Measurements from ENCODE around the gene MSI2.

The MSI2 gene

DNA sequence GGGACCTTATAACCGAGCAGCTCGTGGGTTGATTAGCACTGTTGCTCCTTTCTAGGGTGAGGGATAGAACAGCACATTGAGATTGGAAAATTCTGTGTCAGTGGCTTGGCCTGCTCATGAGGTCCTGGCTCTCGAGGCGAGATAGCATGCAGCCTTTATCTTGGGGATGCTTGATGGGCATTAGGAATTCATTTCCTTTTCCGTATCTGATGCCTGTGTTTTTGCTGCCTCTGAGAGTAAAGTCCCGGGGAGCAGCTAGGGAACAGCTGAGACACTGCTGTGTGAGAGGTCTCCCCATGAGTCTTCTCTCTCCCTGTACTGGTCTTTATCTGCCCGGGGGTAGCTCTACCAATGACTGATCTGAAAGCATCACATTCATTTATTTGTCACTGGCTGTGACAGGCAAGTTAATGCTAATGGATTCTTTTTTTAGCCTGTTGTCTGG, 14.5 kb downstream of the MSI2 start:
- DNase-seq (ENCODE audit: low read depth), result no peak

- DNase-seq (ENCODE audit: low read depth), result no peak
Observed at GRCh38 chr17:57271821-57272220, 15.5 kb downstream of the MSI2 start.

- DNase-seq (ENCODE audit: low read depth), result no peak
Observed at GRCh38 chr17:57273490-57273889, 17.2 kb downstream of the MSI2 start.

- no peak for DNase-seq (ENCODE audit: low read depth)
Observed at GRCh38 chr17:57274162-57274561, 17.8 kb downstream of the MSI2 start.

DNA sequence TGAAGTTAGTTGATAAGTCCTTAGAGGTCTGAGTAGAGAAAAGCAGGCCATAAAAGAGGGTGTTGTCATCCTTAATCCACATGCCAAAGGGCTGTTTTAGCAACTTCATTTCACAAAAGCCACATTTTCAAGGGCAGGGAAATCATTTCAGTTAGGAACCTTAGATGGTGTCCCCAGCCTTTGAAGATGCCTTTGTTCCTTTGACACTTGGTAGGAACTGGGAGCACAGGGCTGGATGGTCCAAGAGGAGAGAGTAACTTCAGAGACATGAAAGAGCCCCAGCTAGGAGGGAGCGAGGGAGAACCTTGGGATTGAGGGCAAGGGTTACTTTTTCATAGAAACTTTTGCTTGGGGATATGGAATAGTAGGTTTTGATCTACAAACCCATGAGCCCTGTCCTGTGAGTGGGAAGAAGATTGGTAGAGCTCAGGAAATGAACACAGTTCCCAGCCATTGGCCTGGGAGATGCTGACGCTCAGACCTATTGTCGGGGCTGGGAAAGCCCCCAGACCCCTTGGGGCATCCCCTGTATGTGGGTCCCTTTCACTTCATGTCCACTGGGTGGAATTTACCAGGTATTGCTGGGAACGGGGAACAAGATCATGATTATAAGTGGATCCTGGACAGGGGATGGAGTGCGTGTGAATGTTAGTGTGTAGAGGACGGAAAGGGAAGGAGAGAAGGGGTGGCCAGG, 18.9 kb downstream of the MSI2 start:
- no peak for DNase-seq (ENCODE audit: low read depth)

DNA sequence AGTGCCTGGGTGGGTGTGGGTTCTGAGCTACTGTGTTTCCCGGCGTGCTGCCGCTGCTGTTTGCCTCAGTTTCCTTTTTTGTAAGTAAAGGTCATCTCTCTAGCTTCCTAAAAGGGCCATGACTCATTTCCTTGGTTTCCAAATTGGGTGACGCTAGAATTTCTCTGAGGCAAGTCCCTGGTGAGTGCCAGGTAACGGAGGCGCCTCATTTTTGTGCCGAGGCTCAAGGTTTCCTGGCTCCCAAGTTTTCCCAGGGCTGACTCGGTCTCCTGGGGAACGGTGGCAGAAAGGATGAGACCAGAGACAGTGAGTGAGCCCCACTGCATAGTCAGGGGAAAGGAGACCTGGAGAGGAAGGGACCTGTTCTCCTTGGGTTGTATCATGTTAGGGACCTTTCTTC, 20.3 kb downstream of the MSI2 start:
- DNase-seq (ENCODE audit: low read depth), result no peak

- DNase-seq (ENCODE audit: low read depth), result no peak
Observed at GRCh38 chr17:57277923-57278604, 21.7 kb downstream of the MSI2 start.

DNA sequence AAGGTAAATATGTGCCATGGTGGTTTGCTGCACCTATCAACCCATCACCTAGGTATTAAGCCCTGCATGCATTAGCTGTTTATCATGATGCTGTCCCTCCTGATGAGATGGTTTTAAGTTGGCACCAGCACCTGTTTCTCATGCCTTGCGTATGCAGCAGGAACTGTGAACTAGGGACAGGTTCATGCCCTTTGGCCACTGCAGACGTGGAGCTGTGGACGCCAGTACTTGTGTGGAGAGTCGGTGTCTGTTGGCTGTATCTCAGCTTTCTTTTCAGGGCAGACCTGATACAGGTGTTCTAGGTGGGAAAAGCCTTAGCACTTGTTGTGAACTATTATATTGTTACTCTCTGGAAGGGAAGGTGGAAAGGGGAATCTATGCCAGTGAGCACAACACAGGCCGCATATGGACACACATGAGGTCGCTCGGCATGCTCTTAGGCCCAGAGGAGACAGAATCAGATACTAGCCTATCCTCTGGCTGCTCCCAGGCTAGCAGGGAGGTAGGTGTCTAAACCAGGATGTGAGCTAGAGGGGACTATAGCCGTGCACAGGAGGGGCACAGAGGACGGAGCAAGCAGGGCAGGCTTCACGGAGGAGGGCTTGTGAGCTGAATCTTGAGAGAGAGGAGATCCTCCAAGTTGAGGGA, 22.5 kb downstream of the MSI2 start:
- no peak for DNase-seq (ENCODE audit: low read depth)

DNA sequence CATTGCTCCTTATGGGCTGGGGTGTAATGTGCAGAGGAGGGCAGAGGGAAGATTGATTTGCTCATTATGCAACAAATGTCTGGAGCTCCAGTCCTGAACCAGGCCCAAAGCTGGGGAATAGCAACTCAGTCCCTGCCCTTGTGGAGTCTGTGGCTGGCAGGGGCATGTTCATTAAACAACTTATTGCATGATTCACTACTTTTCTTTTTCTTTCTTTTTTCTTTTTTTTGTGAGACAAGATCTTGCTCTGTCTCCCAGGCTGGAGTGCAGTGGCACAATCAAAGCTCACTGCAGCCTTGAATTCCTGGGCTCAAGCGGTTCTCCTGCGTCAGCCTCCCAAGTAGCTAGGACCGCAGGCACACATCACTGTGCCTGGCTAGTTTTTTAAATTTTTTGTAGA, 23.1 kb downstream of the MSI2 start:
- no peak for DNase-seq (ENCODE audit: low read depth)

GRCh38 chr17:57281887-57282286, 25.6 kb downstream of the MSI2 start:
- no peak for DNase-seq (ENCODE audit: low read depth)

DNA sequence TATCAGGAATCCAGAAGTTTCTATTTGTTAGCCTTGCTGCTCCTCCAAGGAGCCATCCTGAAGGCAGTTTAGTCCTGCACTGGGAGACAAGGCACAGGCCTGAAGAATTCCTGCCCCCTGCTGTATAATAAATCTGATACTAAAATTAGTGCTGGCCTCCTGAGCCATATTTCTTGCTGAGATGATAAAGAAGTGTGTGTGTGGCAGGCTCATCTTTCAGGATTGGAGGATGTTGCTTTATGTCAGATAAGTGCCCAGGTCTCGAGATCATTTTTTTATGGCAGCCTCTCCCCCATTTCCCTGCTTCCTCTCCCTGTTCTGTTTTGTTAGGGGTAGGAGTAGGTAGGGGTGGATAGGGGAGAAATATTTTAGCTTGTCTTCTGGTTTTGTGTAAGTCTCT, 26.0 kb downstream of the MSI2 start:
- DNase-seq (ENCODE audit: low read depth), result no peak

GRCh38 chr17:57283203-57283971, 27.1 kb downstream of the MSI2 start:
- no peak for DNase-seq (ENCODE audit: low read depth)

DNA sequence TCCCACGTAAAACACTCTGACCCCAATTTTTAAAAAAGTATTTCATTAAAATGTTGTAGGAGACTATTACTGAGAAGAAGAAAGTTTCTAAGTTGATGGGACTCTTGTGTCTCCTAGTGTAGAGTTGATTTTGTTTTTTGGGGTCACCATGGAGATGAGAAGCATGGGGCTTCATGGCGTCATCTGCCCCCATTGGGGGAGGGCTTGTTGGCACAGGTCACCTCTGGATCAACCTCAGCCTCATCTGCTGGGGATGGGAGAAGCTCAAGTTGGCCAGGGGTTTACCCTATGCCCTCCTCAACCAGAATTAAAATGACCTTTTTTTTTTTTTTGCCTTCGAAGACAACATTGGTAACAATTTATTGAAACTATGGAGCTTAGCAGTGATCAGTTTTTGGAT, 28.3 kb downstream of the MSI2 start:
- DNase-seq (ENCODE audit: low read depth), result no peak

- DNase-seq (ENCODE audit: low read depth), result peak; percentile 6
Observed at GRCh38 chr17:57284984-57285646, 28.8 kb downstream of the MSI2 start.

DNA sequence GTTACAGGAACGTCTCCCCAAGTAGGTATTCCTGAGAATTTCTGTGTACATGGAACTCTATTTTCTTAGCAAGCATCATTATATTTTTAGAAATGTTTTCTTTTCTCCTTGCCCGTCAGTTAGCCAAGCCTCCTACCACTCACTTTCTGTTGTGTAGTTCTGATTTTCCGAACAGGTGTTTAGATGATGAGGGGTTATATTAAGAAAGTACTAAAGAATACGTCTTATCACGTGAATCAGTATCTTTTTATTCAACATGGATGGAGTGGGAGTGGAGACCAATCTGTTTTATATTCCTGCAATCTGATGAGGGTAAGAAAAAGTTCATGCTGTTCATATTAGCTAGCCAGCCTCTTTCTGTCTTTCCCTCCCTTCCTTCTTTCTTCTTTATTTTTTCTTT, 29.4 kb downstream of the MSI2 start:
- DNase-seq (ENCODE audit: low read depth), result no peak

DNA sequence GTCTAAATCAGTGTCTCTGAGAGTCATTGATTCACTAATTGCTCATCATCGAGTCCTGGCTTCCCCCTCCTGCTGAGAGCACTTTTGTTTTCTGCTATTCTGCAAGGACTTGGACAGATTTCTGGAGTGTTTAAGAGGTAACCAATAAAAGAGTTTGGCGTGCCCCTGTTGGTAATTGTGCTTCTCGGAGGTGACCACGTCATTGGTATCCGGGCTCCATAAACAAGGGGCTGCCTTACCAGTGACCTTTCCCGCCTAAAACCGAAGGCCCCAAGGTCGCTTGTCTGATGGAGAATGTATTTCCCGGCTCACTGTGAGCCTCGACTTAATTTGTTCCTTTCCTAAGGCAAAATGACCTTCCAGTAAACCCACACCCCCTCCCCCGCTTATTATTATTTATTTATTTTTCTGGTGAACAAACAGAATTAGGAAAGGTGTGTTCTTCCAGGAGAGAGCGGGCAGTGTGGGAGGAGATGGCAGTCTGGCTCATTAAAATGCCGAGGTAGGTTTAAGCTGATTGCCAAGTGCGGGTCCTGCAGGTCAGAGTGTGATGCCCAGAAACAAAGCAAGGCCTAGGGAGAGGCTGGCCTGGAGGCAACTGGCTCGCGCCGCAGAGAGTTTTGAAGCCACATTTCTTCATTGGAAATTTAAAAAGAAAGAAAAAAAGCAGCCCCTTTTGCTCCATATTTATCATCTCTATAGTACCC, 30.2 kb downstream of the MSI2 start:
- DNase-seq (ENCODE audit: low read depth), result no peak

- DNase-seq (ENCODE audit: low read depth), result no peak
Observed at GRCh38 chr17:57288040-57288772, 31.9 kb downstream of the MSI2 start.

GRCh38 chr17:57288773-57289121, 32.4 kb downstream of the MSI2 start:
- DNase-seq (ENCODE audit: low read depth), result no peak

GRCh38 chr17:57289130-57289529, 32.8 kb downstream of the MSI2 start:
- no peak for DNase-seq (ENCODE audit: low read depth)

DNA sequence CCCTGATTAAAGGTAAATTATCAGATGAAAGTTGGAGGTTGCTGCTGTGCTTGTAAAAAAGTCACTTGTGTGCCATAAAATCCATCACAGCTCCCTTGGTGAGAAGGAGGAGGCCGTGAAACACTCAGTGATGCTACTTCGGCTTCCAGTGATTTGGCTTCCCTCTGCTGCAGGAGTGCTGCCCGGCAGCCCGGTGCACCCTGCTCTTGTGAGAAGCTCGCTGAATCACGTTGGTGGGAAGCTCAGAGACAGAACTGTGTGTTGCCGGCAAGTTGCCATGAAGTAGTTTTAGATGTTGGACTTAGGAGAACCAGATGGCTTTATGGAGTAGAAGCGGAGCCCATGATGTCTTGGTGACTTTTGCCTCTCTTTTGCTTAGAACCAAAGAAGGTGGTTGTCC, 33.3 kb downstream of the MSI2 start:
- DNase-seq (ENCODE audit: low read depth), result no peak

GRCh38 chr17:57290981-57291380, 34.7 kb downstream of the MSI2 start:
- DNase-seq (ENCODE audit: low read depth), result no peak

Data from activated T-cell treated with anti-CD3 and anti-CD28 coated beads for 1 hour (primary cell).